Liver (tissue), 3 donors: ENCODE measurements around the gene LRRC38.

ENCODE experiments used
- JUND ChIP-seq, 2 donors: IDR thresholded peaks; 2 replicates each; pipeline ENCODE4 v1.6.1; 2016; ENCODE audit warnings: antibody characterized with exemption in 2 of 2
- SP1 ChIP-seq: IDR thresholded peaks from 2 replicates; pipeline ENCODE4 v1.6.1; 2018; ENCODE audit warnings: antibody characterized with exemption, mild to moderate bottlenecking
- YY1 ChIP-seq: IDR thresholded peaks from 2 replicates; pipeline ENCODE4 v1.6.1; 2016; ENCODE audit warnings: antibody characterized with exemption, mild to moderate bottlenecking
- ZBTB33 ChIP-seq: IDR thresholded peaks from 2 replicates; pipeline ENCODE4 v1.6.1; 2016; ENCODE audit warnings: antibody characterized with exemption
- TF ChIP-seq, protein P1 (sequence below): fragments of 150-350 bp; IDR thresholded peaks from 2 replicates; pipeline ENCODE4 v1.5.1; 2017; ENCODE audit warnings: improper control_type of control experiment, low read depth, low read length; ENCODE audit not compliant: missing input control
- donor health status: healthy.
- donor health status: healthy.

DNA sequence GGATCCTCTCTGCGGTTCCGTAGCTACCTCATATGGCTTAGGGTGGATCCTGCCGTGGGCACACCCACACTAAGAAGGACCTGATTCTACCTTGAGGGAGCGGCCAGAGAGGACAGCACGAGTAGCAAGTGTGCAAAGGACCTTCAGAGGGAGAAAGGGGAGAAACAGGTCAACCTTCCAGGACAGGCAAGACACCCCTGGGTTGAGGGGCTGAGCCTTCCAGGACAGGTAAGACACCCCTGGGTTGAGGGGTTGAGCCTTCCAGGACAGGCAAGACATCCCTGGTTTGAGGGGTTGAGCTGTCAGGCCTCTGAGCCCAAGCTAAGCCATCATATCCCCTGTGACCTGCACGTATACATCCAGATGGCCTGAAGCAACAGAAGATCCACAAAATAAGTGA lies 46.7 kb upstream of the LRRC38 start:
- TF ChIP-seq SP1 (no peak), YY1 (no peak), ZBTB33 (no peak), JUND (IDR thresholded peaks at IDR 0.05) (no peak)
- TF ChIP-seq, protein P1, sequence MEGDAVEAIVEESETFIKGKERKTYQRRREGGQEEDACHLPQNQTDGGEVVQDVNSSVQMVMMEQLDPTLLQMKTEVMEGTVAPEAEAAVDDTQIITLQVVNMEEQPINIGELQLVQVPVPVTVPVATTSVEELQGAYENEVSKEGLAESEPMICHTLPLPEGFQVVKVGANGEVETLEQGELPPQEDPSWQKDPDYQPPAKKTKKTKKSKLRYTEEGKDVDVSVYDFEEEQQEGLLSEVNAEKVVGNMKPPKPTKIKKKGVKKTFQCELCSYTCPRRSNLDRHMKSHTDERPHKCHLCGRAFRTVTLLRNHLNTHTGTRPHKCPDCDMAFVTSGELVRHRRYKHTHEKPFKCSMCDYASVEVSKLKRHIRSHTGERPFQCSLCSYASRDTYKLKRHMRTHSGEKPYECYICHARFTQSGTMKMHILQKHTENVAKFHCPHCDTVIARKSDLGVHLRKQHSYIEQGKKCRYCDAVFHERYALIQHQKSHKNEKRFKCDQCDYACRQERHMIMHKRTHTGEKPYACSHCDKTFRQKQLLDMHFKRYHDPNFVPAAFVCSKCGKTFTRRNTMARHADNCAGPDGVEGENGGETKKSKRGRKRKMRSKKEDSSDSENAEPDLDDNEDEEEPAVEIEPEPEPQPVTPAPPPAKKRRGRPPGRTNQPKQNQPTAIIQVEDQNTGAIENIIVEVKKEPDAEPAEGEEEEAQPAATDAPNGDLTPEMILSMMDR: no peak
